ENCODE results near the gene CARMIL1.
A peak's percentile ranks its signal among the peaks of the same experiment; 100 is the strongest.

The CARMIL1 gene

DNA sequence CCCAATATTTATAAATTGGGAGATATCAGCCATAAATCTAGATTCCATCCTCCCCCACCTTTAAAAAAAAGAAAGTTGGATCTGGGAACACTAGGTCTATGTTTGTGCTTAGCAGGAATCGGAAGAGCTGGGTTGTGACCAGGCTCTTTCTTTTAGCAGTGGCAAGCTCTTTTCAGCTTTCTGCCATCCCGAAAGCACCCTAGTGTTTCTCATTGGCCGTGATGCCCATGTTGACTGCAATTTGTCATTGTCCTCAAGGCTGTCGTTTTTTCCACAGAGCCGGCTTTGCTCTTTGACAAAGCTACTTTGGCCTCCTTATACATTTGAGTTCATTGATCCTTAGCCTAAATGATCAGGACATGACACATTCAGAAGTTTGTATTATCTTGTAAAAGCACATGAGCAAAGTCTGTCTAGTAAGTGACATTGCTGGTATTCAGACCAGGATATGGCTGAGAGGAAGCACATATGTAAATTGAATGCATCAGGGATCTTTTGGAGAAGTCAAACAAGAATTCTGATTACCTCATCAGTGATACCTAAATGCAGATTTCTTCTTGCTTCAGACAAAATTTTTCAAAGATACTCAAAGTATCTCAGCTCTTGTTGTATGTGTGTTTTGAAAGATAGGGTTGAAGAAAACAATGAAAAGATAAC, 50.1 kb downstream of the CARMIL1 start:
- intact Hi-C loops (cut with DNase I) = no loop called here
- DNase-seq = peak in 4 of 42 donors; percentile 15 to 55 (median 24)

DNA sequence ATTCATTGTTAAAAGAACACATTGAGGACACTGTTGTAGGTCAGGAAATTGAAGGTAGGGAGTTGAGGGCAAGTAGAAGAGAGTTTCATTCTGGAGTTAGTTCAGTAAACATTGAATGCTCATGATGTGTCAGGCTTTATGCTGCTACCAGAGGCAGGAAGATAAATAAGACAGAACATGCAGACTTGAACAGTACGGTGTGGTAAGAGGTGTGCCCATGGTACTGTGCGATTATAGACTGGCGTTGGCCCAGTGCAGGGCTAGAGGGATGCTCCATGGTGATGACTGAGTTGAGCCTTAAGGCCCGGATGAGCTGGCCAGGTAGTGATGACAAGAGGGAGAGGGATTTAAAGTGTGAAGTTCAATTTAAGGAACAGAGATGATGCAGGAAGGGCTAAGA, 50.8 kb downstream of the CARMIL1 start:
- no peak for DNase-seq
- intact Hi-C loops (cut with DNase I) = no loop called here

DNA sequence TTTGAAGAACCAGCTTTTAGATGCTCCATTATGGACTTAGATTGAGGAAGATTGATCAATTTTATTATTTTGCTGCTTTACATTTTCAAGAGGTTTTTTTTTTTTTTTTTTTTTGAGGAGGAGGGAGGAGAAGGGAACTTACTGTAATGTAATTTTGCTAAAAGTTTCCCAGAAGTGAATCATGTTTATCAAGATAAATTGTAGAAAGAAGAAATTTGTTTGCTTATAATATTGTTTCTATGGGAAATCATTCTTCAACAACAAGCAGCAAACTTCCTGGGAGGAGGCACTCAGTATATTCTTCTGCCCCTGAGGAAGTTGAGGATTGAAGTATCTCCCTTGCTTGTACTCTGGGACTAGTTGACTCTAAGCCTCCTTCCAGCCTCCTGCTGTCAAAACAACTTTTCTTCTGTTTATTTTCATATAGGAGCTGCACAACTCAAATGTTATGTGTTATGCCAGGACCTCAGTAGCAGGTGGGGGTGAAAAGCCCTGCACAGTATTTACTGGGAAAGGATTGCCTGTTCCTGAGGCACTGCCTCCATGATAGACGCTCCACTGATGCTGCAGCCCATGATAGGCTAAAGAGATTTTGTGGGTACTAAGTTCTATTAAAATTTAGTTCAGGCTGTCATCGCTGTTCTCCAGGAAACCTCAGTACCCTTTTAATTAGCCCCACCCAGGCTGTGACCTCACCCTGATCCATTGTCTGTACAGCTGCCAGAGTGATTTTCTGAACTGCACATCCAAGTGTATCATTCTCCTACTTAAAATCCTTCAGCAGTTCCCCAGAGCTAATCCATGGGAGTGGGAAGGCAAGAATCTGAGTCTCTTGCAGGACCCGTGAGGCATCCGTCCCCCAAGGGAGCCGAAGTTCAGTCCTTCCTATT, 51.9 kb downstream of the CARMIL1 start:
- intact Hi-C loops (cut with DNase I) = no loop called here
- peak in 14 of 42 donors; percentile 4 to 46 (median 20) for DNase-seq

DNA sequence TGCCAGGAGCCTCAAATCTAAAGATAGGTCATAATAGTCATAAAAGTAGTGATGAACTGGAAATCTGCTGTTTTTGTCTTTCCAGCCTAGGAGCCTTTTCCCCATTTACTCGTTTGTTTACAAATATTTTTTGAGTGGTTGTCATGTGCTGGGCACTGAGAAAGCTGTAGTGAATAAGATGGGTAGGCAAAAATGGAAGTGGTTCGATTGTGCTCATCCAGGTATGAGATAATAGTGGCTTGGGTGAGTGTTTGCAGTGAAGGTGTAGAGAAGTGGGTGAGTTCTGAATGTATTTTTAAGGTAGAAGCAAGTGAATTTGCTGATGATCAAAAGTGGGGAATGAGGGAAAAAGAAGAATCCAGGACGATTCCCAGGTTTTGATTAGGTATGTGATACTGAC, 53.0 kb downstream of the CARMIL1 start:
- intact Hi-C loops (cut with DNase I) = no loop called here

DNA sequence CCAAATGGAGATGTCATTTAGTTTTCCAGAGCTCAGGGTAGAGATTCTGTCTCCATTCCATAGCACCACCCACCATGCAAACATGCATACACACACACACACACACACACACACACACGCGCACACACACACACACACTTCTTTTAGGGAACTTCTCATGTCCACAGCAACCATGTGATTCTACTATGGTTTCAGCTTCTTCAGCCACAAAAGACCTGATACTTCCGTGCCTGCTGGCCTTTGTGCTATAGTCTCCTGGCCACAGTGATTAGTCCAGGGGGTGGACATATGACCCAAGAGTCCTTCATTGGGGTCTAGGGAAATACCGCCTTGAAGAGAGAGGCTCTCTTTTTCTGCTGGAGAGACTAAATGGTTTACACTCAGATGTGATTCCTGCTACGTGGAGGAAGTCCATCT, 53.5 kb downstream of the CARMIL1 start:
- intact Hi-C loops (cut with DNase I) = no loop called here
- peak in 5 of 42 donors; percentile 7 to 48 (median 22) for DNase-seq

More for the DNA sequence above, 53.0 kb downstream of the CARMIL1 start:
- DNase-seq = no peak

DNA sequence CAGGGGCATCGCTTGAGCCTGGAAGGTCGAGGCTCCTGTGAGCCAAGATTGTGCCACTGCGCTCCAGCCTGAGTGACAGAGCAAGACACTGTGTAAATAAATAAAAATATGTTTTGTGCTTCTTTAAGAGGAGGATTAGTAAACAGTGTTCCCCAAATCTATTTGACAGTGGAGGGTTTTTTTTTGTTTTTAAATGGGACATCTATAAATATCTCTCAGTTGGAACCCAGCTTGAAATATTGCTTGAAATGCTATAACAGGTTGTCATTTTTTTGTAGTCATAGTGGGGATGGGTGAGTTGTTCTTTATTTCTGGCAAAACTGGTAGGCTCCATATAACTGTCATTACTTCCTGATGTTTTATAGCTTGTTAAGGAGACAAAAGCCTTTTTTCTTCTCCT, 54.3 kb downstream of the CARMIL1 start:
- no peak for DNase-seq
- intact Hi-C loops (cut with DNase I) = no loop called here

DNA sequence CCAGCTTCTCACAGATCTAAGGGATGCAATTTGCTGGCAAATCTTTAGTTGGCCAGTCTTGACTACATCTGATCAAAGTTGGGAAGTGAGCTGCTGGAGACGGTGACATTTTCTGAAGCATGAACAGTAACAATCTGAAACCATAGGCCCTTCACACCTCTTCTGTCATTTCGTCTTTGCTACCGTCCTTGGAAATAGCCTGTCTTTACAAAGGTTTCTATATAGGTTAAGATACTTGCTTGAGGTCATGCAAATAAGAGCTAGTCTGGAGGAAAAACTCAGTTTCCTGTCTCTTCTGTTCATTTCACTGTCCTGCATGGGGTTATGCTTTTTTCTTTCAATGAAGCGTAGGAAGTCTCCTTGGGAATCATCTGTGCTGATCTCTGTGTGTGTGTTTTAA, 55.6 kb downstream of the CARMIL1 start:
- intact Hi-C loops (cut with DNase I) = no loop called here
- DNase-seq = no peak

DNA sequence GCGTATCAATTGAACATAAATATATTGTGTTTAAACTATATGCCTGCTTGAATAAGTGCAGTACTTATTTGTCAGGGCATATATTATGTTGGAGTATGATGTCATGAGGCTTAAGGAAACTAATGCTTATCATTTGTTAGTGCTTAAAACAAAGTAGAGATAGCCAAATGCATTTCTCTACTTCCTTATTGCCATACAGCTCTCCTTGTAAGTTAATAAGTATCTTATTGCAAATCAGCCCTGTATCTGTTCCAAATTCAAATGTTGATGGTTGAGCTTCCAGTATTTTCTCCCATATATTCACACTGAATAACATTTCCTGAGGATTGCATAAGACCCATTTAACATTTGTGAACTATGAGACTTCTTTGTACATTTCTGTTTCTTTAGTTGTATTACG, 57.8 kb downstream of the CARMIL1 start:
- no peak for DNase-seq
- intact Hi-C loops (cut with DNase I) = no loop called here

DNA sequence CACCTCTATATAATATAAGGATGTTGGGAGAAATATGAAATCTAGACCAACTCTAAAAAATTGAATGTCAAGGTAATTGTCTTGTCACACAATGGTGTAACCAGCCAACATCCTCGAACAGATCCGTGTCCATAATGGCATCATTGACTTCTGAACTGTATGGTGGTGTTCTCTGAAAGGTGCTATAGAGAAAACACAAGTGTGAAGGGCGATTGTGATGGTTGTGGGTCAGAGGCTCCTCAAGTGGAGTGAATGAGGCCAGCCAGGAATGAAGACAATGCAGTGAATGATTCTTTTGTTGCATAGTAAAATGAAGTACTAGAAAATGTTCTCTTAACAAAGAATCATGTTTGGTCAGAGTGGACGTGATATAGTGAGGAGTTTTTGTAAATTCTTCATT, 58.3 kb downstream of the CARMIL1 start:
- intact Hi-C loops (cut with DNase I) = no loop called here

DNA sequence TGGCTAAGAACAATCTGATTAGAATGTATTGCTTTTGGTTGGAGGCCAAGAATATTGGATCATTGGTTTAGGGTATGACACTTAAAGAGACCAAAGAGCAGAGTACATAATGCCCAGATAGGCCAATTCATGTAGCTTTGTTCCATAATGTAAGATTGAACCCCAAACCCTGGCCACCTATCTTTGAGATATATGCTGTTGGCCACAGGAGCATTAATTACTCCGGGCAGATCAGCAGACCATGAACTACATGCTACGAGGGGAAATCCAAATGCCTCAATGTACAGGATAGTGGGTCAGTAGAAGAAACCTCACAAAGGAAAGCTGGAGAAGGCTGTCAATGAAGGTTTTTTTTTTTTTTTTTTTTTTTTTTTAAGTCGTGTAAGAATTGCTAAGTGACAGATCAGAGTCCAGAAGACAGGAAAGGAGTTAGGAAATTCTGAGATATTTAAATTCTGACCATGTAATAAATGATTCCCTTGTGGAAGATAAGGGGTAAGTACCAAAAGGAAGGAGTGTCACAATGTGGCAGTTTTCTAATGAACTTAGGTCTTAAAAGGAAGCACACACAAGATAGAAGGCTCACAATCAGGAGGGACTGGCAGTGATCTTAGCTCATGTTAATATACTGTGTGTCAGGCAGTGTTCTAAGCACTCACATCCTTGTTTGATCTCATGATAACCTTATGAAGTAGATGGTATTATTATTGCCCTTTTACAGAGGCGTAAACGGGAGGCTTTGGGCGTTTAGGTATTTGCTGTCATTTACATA, 61.4 kb downstream of the CARMIL1 start:
- intact Hi-C loops (cut with DNase I) = no loop called here
- no peak for DNase-seq

More for the DNA sequence above, 58.3 kb downstream of the CARMIL1 start:
- no peak for DNase-seq

DNA sequence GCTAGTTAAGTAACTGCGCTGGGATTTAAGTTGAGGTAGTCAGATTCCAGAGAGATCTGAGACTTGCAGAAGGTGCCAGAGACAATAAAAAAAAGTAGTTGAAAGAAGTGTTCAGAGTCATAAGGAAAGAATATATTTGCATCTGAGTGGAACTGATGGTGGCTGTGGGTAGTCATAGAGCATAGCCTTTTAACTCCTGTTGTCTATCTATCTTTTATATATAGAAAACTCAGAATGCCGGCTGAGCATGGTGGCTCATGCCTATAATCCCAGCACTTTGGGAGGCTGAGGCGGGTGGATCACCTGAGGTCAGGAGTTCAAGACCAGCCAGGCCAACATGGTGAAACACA, 62.0 kb downstream of the CARMIL1 start:
- intact Hi-C loops (cut with DNase I) = no loop called here
- DNase-seq = no peak

DNA sequence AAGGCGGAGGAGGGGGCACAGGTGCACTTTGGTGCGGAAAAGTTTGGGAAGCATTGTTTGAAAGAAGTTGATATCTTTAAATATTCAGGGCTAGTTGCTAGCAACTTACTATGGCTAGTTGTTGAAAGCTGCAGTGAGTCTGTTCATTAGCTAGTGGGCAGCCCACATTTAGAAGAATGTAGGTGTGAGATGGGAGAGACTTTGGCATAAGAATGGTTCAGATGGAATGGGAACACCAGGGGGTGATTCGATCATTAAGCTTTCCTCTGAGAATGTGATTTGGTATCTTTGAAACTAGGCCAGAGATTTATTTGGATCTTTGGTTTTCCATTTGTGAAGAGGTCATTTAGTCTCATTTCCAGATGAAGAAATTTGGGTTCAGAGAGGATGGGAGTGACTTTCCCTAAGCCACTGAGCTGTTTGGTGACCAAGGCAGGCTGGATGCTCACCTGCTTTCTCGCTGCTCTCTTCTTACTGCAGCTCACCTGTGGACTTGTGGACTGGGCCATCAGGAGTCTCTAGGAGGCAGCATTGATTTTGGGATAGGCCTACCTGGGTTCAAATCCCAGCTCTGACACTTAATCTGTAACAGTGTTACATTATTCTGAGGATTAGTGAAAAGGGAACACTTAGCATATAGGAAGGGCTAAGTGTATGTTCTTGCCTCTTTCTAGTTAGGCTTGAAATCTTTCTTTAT, 62.9 kb downstream of the CARMIL1 start:
- no peak for DNase-seq
- intact Hi-C loops (cut with DNase I) = no loop called here

DNA sequence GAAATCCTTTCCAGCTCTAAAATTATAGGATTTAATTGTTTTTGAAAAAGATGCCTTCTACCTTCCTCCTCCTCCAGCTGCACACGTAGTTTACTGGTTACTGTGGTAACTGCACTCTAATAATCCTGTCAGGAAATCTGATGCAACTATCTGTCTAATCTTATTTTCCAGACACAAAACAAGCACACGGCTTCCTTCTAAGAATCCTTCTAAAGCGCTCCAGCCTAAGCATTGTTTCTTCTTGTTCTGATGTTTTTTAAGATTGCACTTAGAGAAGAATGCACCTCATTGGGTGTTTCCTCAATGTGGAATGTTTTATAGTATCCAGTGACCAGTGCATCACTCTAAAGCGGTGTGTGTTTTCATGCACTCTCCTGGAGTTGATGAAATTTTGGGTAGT, 63.6 kb downstream of the CARMIL1 start:
- intact Hi-C loops (cut with DNase I) = no loop called here
- no peak for DNase-seq

DNA sequence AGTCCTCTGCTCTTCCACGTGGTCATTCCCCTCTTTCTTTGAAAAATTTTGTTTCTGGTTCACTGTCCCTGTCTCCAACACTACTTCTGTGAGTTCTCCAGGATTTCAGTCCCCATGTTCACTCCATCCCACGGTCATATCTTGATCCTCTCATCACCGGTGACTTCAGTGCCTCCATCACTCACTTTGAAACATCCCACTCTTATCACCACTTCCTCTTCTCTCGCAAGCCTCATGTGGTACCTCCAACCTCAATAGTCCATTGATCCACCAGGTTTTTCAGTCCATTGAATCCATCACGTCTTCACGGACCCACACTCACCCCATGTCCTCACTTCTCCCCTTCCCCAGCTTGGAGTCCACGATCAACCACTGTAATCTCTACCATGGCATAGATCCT, 64.8 kb downstream of the CARMIL1 start:
- intact Hi-C loops (cut with DNase I) = no loop called here
- DNase-seq = no peak

DNA sequence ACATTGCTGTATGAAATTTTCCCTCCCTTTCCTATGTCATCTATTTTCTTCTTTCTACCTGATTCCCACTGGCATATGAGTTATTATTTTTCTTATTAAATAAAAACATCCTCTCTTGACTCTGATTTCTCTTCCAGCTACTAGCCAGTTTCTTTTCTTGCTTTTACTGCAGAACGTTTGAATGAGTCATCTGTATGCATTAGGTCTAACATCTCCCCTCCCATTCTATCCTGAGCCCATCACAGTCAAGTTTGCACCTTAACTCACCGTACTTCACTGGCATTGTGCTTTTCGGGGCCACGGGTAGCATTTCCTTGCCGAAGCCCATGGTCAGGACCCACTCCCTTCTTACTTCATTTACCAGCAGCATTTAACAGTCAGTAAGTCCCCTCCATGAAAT, 65.7 kb downstream of the CARMIL1 start:
- no peak for DNase-seq
- intact Hi-C loops (cut with DNase I) = no loop called here

DNA sequence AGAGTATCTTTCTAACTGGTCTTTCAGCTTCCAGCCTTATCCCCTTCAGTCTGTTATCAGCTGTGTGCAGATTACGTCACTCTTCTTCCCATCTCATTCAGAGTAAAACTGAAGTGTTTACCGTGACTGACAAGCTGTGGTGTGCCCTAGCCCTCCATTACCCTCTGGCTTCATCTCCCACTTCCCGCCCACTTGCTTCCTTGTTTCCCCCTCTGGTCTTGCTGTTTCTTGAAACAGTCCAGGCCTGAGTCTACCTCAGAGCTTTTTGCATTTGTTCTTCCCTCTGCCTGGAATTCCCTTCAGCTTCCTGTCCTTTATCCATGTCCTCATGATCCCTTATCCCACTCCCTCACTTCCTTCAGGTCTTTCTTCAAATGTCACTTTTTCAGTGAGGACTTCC, 66.9 kb downstream of the CARMIL1 start:
- intact Hi-C loops (cut with DNase I) = no loop called here
- DNase-seq = no peak

DNA sequence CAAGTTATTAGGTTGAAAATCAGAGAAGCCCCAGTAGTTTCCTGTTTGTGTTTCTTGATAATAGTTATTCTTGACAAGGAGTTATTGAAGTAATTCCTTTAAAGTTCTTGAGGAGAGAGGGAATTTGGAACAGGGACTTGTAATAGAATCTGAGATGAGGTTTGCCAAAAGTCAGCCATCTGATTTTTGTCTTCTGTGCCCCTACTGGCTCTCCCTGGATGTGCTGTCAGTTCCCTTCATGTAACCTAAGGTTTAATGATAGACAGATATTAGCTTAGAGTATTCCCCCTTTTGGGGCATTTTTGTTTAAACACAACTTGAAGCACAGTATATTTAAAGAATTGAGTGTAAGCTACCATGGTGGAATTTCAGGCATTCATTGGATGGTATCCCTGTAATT, 71.4 kb downstream of the CARMIL1 start:
- intact Hi-C loops (cut with DNase I) = no loop called here
- no peak for DNase-seq

DNA sequence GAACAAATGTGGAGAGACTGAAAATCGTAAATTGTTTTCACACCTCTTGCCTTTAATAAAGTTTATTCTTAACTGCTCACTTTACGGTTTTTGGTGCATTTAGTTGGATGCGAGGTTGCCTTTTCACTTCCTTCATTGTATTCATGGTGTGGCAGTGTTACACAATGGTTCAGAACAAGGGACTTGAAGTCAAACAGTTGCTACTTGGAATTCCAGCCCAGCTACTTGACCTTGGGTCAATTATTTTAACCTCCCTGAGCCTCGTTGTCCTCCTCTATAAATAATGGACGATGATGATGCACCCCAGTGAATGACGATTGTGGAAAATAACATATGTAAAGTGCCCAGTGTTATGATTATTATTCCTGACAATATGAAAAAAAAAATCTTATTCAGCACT, 72.3 kb downstream of the CARMIL1 start:
- DNase-seq = no peak
- intact Hi-C loops (cut with DNase I) = no loop called here

DNA sequence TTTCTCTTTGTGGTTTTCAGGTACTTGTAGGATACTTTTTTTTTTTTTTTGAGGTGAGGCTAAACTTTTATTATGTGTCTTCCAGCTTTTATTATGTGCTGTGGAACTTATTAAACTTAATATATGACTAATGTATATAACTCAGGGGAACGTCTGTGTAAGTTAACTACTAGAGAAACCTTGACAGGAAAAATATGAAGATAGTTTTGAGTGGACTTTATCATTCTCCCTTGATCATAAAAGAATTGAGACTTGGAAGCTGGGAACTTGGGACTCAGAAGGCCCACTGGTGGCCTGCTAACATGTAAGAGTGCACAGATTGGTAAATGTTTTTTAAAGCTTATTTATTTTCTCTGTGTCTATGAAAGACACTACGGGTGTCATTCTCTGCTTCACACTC, 73.1 kb downstream of the CARMIL1 start:
- intact Hi-C loops (cut with DNase I) = no loop called here
- no peak for DNase-seq
